Measurements from ENCODE around the gene PHKA2. TPM values are rescaled to one million over a fixed set of nuclear protein-coding genes. Genes with fewer than 3 reads are reported as not detected.

Gene PHKA2
- total RNA-seq, 4 donors from 2014 or later: 16.5 to 39.7 (median 24.8) TPM

- no peak for TF ChIP-seq EP300 (IDR thresholded peaks at IDR 0.05)
- TF ChIP-seq POLR2A (IDR thresholded peaks at IDR 0.05): no peak
- TF ChIP-seq POLR2AphosphoS5 (IDR thresholded peaks at IDR 0.05): no peak
- no peak for TF ChIP-seq CTCF (IDR thresholded peaks at IDR 0.05)
- WGBS: 35% methylated on average over 6 of the region's 6 CpGs
- Histone ChIP-seq H3K4me3 (no peak overlapping the region), H3K4me1 (peaks cover 22% of the 10 kb centered on the region), H3K36me3 (no peaks in the 10 kb centered on the region), H3K27ac (peak overlapping the region; percentile 78), H3K27me3 (no peaks in the 10 kb centered on the region), H3K9me3 (no peaks in the 10 kb centered on the region)
- DNase-seq (ENCODE audit: low spot score in 2 of 2): no peak
Observed at GRCh38 chrX:18887825-18888212, 96.1 kb downstream of the PHKA2 start.

GRCh38 chrX:18887177-18887824 is 96.6 kb downstream of the PHKA2 start:
- TF ChIP-seq EP300 (IDR thresholded peaks at IDR 0.05) (no peak), POLR2A (IDR thresholded peaks at IDR 0.05) (no peak), POLR2AphosphoS5 (IDR thresholded peaks at IDR 0.05) (no peak), CTCF (IDR thresholded peaks at IDR 0.05) (no peak)

GRCh38 chrX:18886344-18887161 is 97.4 kb downstream of the PHKA2 start:
- Histone ChIP-seq H3K27ac (peak overlapping the region; percentile 78), H3K4me1 (peaks cover 22% of the 10 kb centered on the region), H3K36me3 (no peaks in the 10 kb centered on the region), H3K4me3 (peak overlapping the region; percentile 41), H3K27me3 (no peaks in the 10 kb centered on the region), H3K9me3 (no peaks in the 10 kb centered on the region)
- DNase-seq (ENCODE audit: low spot score in 2 of 2): peak; percentile 81 to 83
- TF ChIP-seq POLR2A (IDR thresholded peaks at IDR 0.05) (no peak), CTCF (IDR thresholded peaks at IDR 0.05) (peak in 1 of 2 donors; percentile 45)
- WGBS: 29% methylated on average over 26 of the region's 26 CpGs

More at GRCh38 chrX:18887177-18887824, 96.6 kb downstream of the PHKA2 start:
- Histone ChIP-seq H3K27ac (peak overlapping the region; percentile 78), H3K9me3 (no peaks in the 10 kb centered on the region), H3K4me3 (peak overlapping the region; percentile 41), H3K4me1 (peaks cover 22% of the 10 kb centered on the region), H3K36me3 (no peaks in the 10 kb centered on the region), H3K27me3 (no peaks in the 10 kb centered on the region)
- WGBS: 50% methylated on average over 24 of the region's 25 CpGs
- DNase-seq (ENCODE audit: low spot score in 2 of 2): no peak

- TF ChIP-seq POLR2A (IDR thresholded peaks at IDR 0.05) (no peak), EP300 (IDR thresholded peaks at IDR 0.05) (no peak), CTCF (IDR thresholded peaks at IDR 0.05) (no peak), POLR2AphosphoS5 (IDR thresholded peaks at IDR 0.05) (no peak)
- H3K27me3 ChIP-seq: no peaks in the 10 kb centered on the region
- DNase-seq (ENCODE audit: low spot score in 2 of 2): no peak
- peak overlapping the region; percentile 41 for H3K4me3 ChIP-seq
- WGBS: 55% methylated on average over 11 of the region's 12 CpGs
- H3K36me3 ChIP-seq: no peaks in the 10 kb centered on the region
- H3K4me1 ChIP-seq: peaks cover 22% of the 10 kb centered on the region
- H3K27ac ChIP-seq: peak overlapping the region; percentile 78
- H3K9me3 ChIP-seq: no peaks in the 10 kb centered on the region
Observed at GRCh38 chrX:18886005-18886343, 97.9 kb downstream of the PHKA2 start.

- Histone ChIP-seq H3K27me3 (no peaks in the 10 kb centered on the region), H3K36me3 (no peaks in the 10 kb centered on the region), H3K27ac (peak overlapping the region; percentile 78), H3K4me1 (peaks cover 22% of the 10 kb centered on the region), H3K4me3 (peak overlapping the region; percentile 41), H3K9me3 (no peaks in the 10 kb centered on the region)
- TF ChIP-seq CTCF (IDR thresholded peaks at IDR 0.05): no peak
- TF ChIP-seq POLR2AphosphoS5 (IDR thresholded peaks at IDR 0.05): no peak
- no peak for TF ChIP-seq EP300 (IDR thresholded peaks at IDR 0.05)
- no peak for TF ChIP-seq POLR2A (IDR thresholded peaks at IDR 0.05)
- WGBS: 48% methylated on average over 8 of the region's 8 CpGs
- DNase-seq (ENCODE audit: low spot score in 2 of 2): no peak
Observed at GRCh38 chrX:18885328-18886004, 98.4 kb downstream of the PHKA2 start.

Measured in suprapubic skin (tissue), 4 donors.